ENCODE data around the gene THPO. TPM values are rescaled to one million over a fixed set of nuclear protein-coding genes. Genes with fewer than 3 reads are reported as not detected.

THPO gene
- total and polyA plus RNA-seq, 9 of the 15 experiments (the other 6 are each of a cell fraction or from before 2014, with no cell fraction given) = 0.11 to 1.1 (median 0.35) TPM; not detected in 1

- TF ChIP-seq MYC (IDR thresholded peaks at IDR 0.05; ENCODE audit: low read depth, low read length) = no peak; the same call in 1 of the 2 replicates
- TF ChIP-seq MYC (CRISPR knock-in tag; IDR thresholded peaks at IDR 0.05; ENCODE audit: borderline replicate concordance, low read depth) = no peak
- 0 out of 2 replicates have a peak, but pooled peaks have one; percentile 19 for TF ChIP-seq TCF15 (CRISPR knock-in tag; IDR thresholded peaks at IDR 0.05)
- TF ChIP-seq, protein P1, sequence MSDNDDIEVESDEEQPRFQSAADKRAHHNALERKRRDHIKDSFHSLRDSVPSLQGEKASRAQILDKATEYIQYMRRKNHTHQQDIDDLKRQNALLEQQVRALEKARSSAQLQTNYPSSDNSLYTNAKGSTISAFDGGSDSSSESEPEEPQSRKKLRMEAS (CRISPR knock-in tag; IDR thresholded peaks at IDR 0.05) = no peak
- 0 out of 2 replicates have a peak, but pooled peaks have one; percentile 22 for TF ChIP-seq SMAD4 (CRISPR knock-in tag; conservative IDR thresholded peaks at IDR 0.05)
- TF ChIP-seq BMI1 (IDR thresholded peaks at IDR 0.05; ENCODE audit: low read length) = no peak
- no peak for TF ChIP-seq ELK1 (CRISPR knock-in tag; IDR thresholded peaks at IDR 0.05)
- TF ChIP-seq CSDE1 (IDR thresholded peaks at IDR 0.05) = no peak
- peak; percentile 35 for TF ChIP-seq SAP30 (IDR thresholded peaks at IDR 0.05; ENCODE audit: borderline replicate concordance, insufficient read depth, low read depth, low read length, poor library complexity, severe bottlenecking)
- TF ChIP-seq GTF3C2 (IDR thresholded peaks at IDR 0.05; ENCODE audit: borderline replicate concordance, extremely low read depth, insufficient read length) = no peak
- TF ChIP-seq ARID3B (CRISPR knock-in tag; IDR thresholded peaks at IDR 0.05; ENCODE audit: borderline replicate concordance) = no peak
- TF ChIP-seq GATAD2B (IDR thresholded peaks at IDR 0.05; ENCODE audit: borderline replicate concordance) = no peak; the same call in 1 of the 2 replicates
- no peak for TF ChIP-seq NCOA4 (IDR thresholded peaks at IDR 0.05; ENCODE audit: partially characterized antibody)
- TF ChIP-seq KDM5B (IDR thresholded peaks at IDR 0.05; ENCODE audit: insufficient replicate concordance, low read depth, low read length) = peak; percentile 54
- peak; percentile 44 for TF ChIP-seq TAF1 (IDR thresholded peaks at IDR 0.05; ENCODE audit: control insufficient read depth, extremely low read depth, insufficient read depth, low read length, severe bottlenecking)
- no peak for TF ChIP-seq POLR3A (IDR thresholded peaks at IDR 0.05; ENCODE audit: borderline replicate concordance, extremely low read depth, insufficient read depth, insufficient read length)
- TF ChIP-seq LCOR (CRISPR knock-in tag; IDR thresholded peaks at IDR 0.05) = no peak
- TF ChIP-seq CAMTA2 (CRISPR knock-in tag; conservative IDR thresholded peaks at IDR 0.05) = no peak
Measured at GRCh38 chr3:184361532-184361931, 16.5 kb downstream of the THPO start, which contains the start of the genes CLCN2 and POLR2H (continued).

Data from K562 (cell line).